T-cell (primary cell): ENCODE data around the gene LCP2. TPM values are rescaled to one million over a fixed set of nuclear protein-coding genes. Genes with fewer than 3 reads are reported as not detected.
"Not testable (repeated sequence)": the region's sequence is repeated elsewhere in the genome, so short reads cannot be mapped to it uniquely, and the experiment has no call there.

Experiments
- ATAC-seq, 4 experiments: fragments of 200-7000 bp in 3 of 4; fragments of 150-1000 bp in 1 of 4; cut with Tn5 transposase; replicated peaks in 1 of 4; 1 replicate in 3 of 4; 2 replicates in 1 of 4; pipeline ENCODE4 v1.10.0; 2021; ENCODE audit warnings: moderate library complexity in 3 of 4, mild to moderate bottlenecking in 2 of 4, moderate number of reproducible peaks in 1 of 4
- CTCF ChIA-PET, 2 donors: fragments of 300-600 bp; sonication (Branson Sonifier 250); formaldehyde crosslinking; loops; one replicate each; lab custom pipeline; 2022; ENCODE audit warnings: antibody characterized with exemption in 2 of 2; lab: Charles Lee
- POLR2A ChIA-PET, 2 donors: fragments of 300-600 bp; sonication (Branson Sonifier 250); formaldehyde crosslinking; loops; one replicate each; lab custom pipeline; 2022; ENCODE audit warnings: antibody characterized with exemption in 2 of 2; lab: Charles Lee
- DNase-seq, 35 experiments: peaks; one replicate each; pipeline versions ENCODE4 v3.0.0 to v3.0.0-alpha.2; 2013 to 2023
- H3K27ac ChIP-seq: one replicate; pipeline ENCODE4 v1.5.1; 2013; ENCODE audit warnings: low read length
- H3K27me3 ChIP-seq, 2 experiments: replicated peaks in 1 of 2; 1 replicate in 1 of 2; 2 replicates in 1 of 2; pipeline versions ENCODE4 v1.6.1 to v1.7.0; 2013; ENCODE audit warnings: low read length in 1 of 2, mixed read lengths in 1 of 2; ENCODE audit not compliant: control insufficient read depth in 2 of 2, insufficient read depth in 2 of 2; ENCODE audit errors: extremely low read depth in 1 of 2
- H3K36me3 ChIP-seq, 2 donors: 1 replicate in 1 of 2; 2 replicates in 1 of 2; pipeline versions ENCODE4 v1.6.1 to v1.7.0; 2013; ENCODE audit warnings: low read length in 1 of 2; ENCODE audit not compliant: control insufficient read depth in 2 of 2, insufficient read depth in 1 of 2; ENCODE audit errors: extremely low read depth in 1 of 2
- H3K4me1 ChIP-seq, 2 experiments: 1 replicate in 1 of 2; 2 replicates in 1 of 2; pipeline versions ENCODE4 v1.6.1 to v1.7.0; 2013; ENCODE audit warnings: low read length in 2 of 2, mixed read lengths in 1 of 2; ENCODE audit not compliant: insufficient read depth in 2 of 2, control insufficient read depth in 1 of 2; ENCODE audit errors: extremely low read depth in 1 of 2
- H3K4me3 ChIP-seq, 2 donors: 1 replicate in 1 of 2; 2 replicates in 1 of 2; pipeline versions ENCODE4 v1.5.1 to v1.7.0; 2013; ENCODE audit warnings: mild to moderate bottlenecking in 2 of 2, low read length in 1 of 2, moderate library complexity in 1 of 2; ENCODE audit not compliant: control insufficient read depth in 1 of 2; ENCODE audit errors: extremely low read depth in 1 of 2
- H3K9me3 ChIP-seq: 2 replicates; pipeline ENCODE4 v1.7.0; 2013
- H3K27ac Mint-ChIP-seq, 2 donors: one replicate each; pipeline ENCODE4 v1.8.0; 2020 to 2021; ENCODE audit warnings: mild to moderate bottlenecking in 2 of 2, mixed read lengths in 2 of 2
- H3K27me3 Mint-ChIP-seq, 2 donors: one replicate each; pipeline ENCODE4 v1.8.0; 2021 to 2022; ENCODE audit warnings: mixed read lengths in 2 of 2
- H3K36me3 Mint-ChIP-seq: one replicate; pipeline ENCODE4 v1.8.0; 2021; ENCODE audit warnings: mixed read lengths
- H3K4me1 Mint-ChIP-seq, 3 donors: one replicate each; pipeline ENCODE4 v1.8.0; 2020 to 2022; ENCODE audit warnings: mixed read lengths in 3 of 3, mild to moderate bottlenecking in 1 of 3
- H3K4me3 Mint-ChIP-seq, 3 donors: one replicate each; pipeline ENCODE4 v1.8.0; 2020 to 2022; ENCODE audit warnings: mild to moderate bottlenecking in 3 of 3, mixed read lengths in 3 of 3, moderate library complexity in 3 of 3
- H3K9me3 Mint-ChIP-seq, 3 donors: one replicate each; pipeline ENCODE4 v1.8.0; 2020 to 2022; ENCODE audit warnings: mixed read lengths in 3 of 3
- WGBS: methylation state at CpG from one replicate; pipeline ENCODE4 v1.1.5; 2013; ENCODE audit warnings: missing lambda C conversion rate; ENCODE audit not compliant: insufficient coverage; 5-methylcytosine and 5-hydroxymethylcytosine counted together
- total RNA-seq, 35 experiments: library from RNA in 6 of 35; stranded (reverse) in 6 of 35; fragments of 120-200 nt in 1 of 35; gene quantifications; one replicate each; pipeline versions ENCODE4 v1.2.1 to v1.2.4 and lab custom pipeline; 2013 to 2026

Gene LCP2
- total RNA-seq, 5 donors from 2014 or later (not counting 1 experiment from before 2014, with no cell fraction given), result 355 to 394 (median 374) TPM

GRCh38 chr5:170249355-170249754, 48.2 kb downstream of the LCP2 start:
- Mint-ChIP-seq H3K4me1 (peaks cover 22 to 46% (median 25%) of the 10 kb centered on the region in 3 donors), H3K36me3 (peaks cover 79% of the 10 kb centered on the region), H3K27ac (peak overlapping the region; percentile 23 to 33), H3K9me3 (peaks cover 0 to 5% (median 2%) of the 10 kb centered on the region in 3 donors), H3K27me3 (no peaks in the 10 kb centered on the region), H3K4me3 (peak overlapping the region in 1 of 3 donors; percentile 29)
- no peaks in the 10 kb centered on the region for H3K27me3 ChIP-seq
- DNase-seq (no peak), ATAC-seq (no peak)
- H3K4me1 ChIP-seq, result peaks cover 0 to 9% of the 10 kb centered on the region in 2 experiments
- ChIA-PET CTCF (no interaction called here), POLR2A (no interaction called here)
- no peaks in the 10 kb centered on the region for H3K9me3 ChIP-seq
- H3K36me3 ChIP-seq, result peaks cover 22 to 85% of the 10 kb centered on the region in 2 donors
- H3K27ac ChIP-seq, result no peak overlapping the region
- no peak overlapping the region for H3K4me3 ChIP-seq
- WGBS, result no CpG with 5 or more reads among the region's 4 CpGs

- H3K4me3 ChIP-seq, H3K9me3 ChIP-seq, CTCF ChIA-PET, H3K9me3 Mint-ChIP-seq, H3K27me3 ChIP-seq, H3K27ac ChIP-seq, POLR2A ChIA-PET, DNase-seq, H3K27me3 Mint-ChIP-seq, ATAC-seq, H3K4me3 Mint-ChIP-seq, H3K4me1 ChIP-seq: not testable (repeated sequence)
- Mint-ChIP-seq H3K36me3 (peaks cover 74% of the 10 kb centered on the region), H3K4me1 (peaks cover 17 to 41% (median 20%) of the 10 kb centered on the region in 3 donors), H3K27ac (peak overlapping the region; percentile 41 to 84)
- WGBS, result no CpG with 5 or more reads among the region's 4 CpGs
- peaks cover 22 to 81% of the 10 kb centered on the region in 2 donors for H3K36me3 ChIP-seq
Measured at GRCh38 chr5:170248931-170249227, 48.7 kb downstream of the LCP2 start.

- WGBS, result 78% methylated on average over 5 of the region's 6 CpGs
- no peak for ATAC-seq
- Mint-ChIP-seq H3K4me1 (peaks cover 12 to 36% (median 15%) of the 10 kb centered on the region in 3 donors), H3K27me3 (no peaks in the 10 kb centered on the region), H3K27ac (peak overlapping the region; percentile 41 to 84), H3K9me3 (peaks cover 0 to 5% (median 2%) of the 10 kb centered on the region in 3 donors), H3K36me3 (peaks cover 73% of the 10 kb centered on the region), H3K4me3 (no peak overlapping the region)
- H3K4me1 ChIP-seq, result peaks cover 0 to 4% of the 10 kb centered on the region in 2 experiments
- H3K27me3 ChIP-seq, result no peaks in the 10 kb centered on the region
- H3K9me3 ChIP-seq, result no peaks in the 10 kb centered on the region
- H3K27ac ChIP-seq, result no peak overlapping the region
- POLR2A ChIA-PET, result no interaction called here
- H3K4me3 ChIP-seq, result no peak overlapping the region
- CTCF ChIA-PET, result no interaction called here
- peaks cover 22 to 76% of the 10 kb centered on the region in 2 donors for H3K36me3 ChIP-seq
- no peak for DNase-seq
Measured at GRCh38 chr5:170248172-170248930, 49.2 kb downstream of the LCP2 start.

GRCh38 chr5:170247363-170247762, 50.2 kb downstream of the LCP2 start:
- peaks cover 69% of the 10 kb centered on the region for H3K36me3 Mint-ChIP-seq
- ATAC-seq (no peak), DNase-seq (no peak)
- H3K27me3 Mint-ChIP-seq, result no peaks in the 10 kb centered on the region
- ChIA-PET POLR2A (interaction anchor here (0.6 to 1.2 kb wide), 2 partner anchors 14 to 15 kb away, joined by 3 to 5 read pairs; no protein-coding TSS in a partner anchor), CTCF (no interaction called here)
- Histone ChIP-seq H3K27me3 (no peaks in the 10 kb centered on the region), H3K36me3 (peaks cover 22 to 66% of the 10 kb centered on the region in 2 donors), H3K4me3 (no peak overlapping the region), H3K4me1 (peaks cover 0 to 4% of the 10 kb centered on the region in 2 experiments), H3K27ac (no peak overlapping the region), H3K9me3 (no peaks in the 10 kb centered on the region)
- H3K27ac Mint-ChIP-seq, result peak overlapping the region in 1 of 2 donors; percentile 31
- WGBS, result 90% methylated on average over 2 of the region's 2 CpGs
- no peak overlapping the region for H3K4me3 Mint-ChIP-seq
- H3K9me3 Mint-ChIP-seq, result peaks cover 0 to 5% (median 2%) of the 10 kb centered on the region in 3 donors
- peaks cover 10 to 33% (median 11%) of the 10 kb centered on the region in 3 donors for H3K4me1 Mint-ChIP-seq

GRCh38 chr5:170246126-170246870, 51.3 kb downstream of the LCP2 start:
- H3K4me3 ChIP-seq, result no peak overlapping the region
- no peaks in the 10 kb centered on the region for H3K9me3 ChIP-seq
- Mint-ChIP-seq H3K9me3 (peaks cover 0 to 5% (median 2%) of the 10 kb centered on the region in 3 donors), H3K4me3 (no peak overlapping the region), H3K27ac (peak overlapping the region; percentile 37 to 49), H3K4me1 (peaks cover 10 to 26% (median 11%) of the 10 kb centered on the region in 3 donors), H3K36me3 (peaks cover 58% of the 10 kb centered on the region), H3K27me3 (no peaks in the 10 kb centered on the region)
- WGBS, result 92% methylated on average over 2 of the region's 4 CpGs
- DNase-seq, result no peak
- H3K36me3 ChIP-seq, result peaks cover 22 to 55% of the 10 kb centered on the region in 2 donors
- CTCF ChIA-PET, result no interaction called here
- peaks cover 0 to 4% of the 10 kb centered on the region in 2 experiments for H3K4me1 ChIP-seq
- H3K27ac ChIP-seq, result no peak overlapping the region
- H3K27me3 ChIP-seq, result no peaks in the 10 kb centered on the region
- no peak for ATAC-seq
- POLR2A ChIA-PET, result interaction anchor here (0.6 to 1.2 kb wide), 5 partner anchors 15 to 1128 kb away, joined by 3 to 5 read pairs (median 3); no protein-coding TSS in a partner anchor

- H3K27ac ChIP-seq, ATAC-seq, H3K4me3 ChIP-seq, H3K27me3 Mint-ChIP-seq, DNase-seq, H3K27me3 ChIP-seq, H3K27ac Mint-ChIP-seq, CTCF ChIA-PET, H3K9me3 Mint-ChIP-seq, H3K9me3 ChIP-seq, H3K4me1 ChIP-seq: not testable (repeated sequence)
- H3K36me3 Mint-ChIP-seq, result peaks cover 50% of the 10 kb centered on the region
- H3K4me1 Mint-ChIP-seq, result peaks cover 7 to 20% (median 11%) of the 10 kb centered on the region in 3 donors
- peak overlapping the region in 1 of 3 donors; percentile 3 for H3K4me3 Mint-ChIP-seq
- POLR2A ChIA-PET, result interaction anchor here in 1 of 2 donors (1.0 kb wide), 1 partner anchor 24 kb away, joined by 3 read pairs; no protein-coding TSS in a partner anchor
- H3K36me3 ChIP-seq, result peaks cover 22 to 47% of the 10 kb centered on the region in 2 donors
- no CpG with 5 or more reads among the region's 23 CpGs for WGBS
Measured at GRCh38 chr5:170245436-170245835, 52.1 kb downstream of the LCP2 start.
